Ovary (tissue), 9 donors: ENCODE results near the gene TOB1. TPM values are rescaled to one million over a fixed set of nuclear protein-coding genes. Genes with fewer than 3 reads are reported as not detected.

Experiments used
- DNase-seq, 5 donors: peaks; one replicate each; pipeline ENCODE4 v3.0.0-alpha.2; 2019 to 2020
- H3K27ac ChIP-seq, 2 donors: fragments of 200-600 bp; one replicate each; pipeline versions ENCODE4 v1.5.1 to v1.8.0; 2019 to 2022
- H3K27me3 ChIP-seq: fragments of 200-600 bp; one replicate; pipeline ENCODE4 v1.8.0; 2022
- H3K36me3 ChIP-seq: fragments of 200-600 bp; sonication (generic); one replicate; pipeline ENCODE4 v1.5.1; 2019
- H3K4me1 ChIP-seq: one replicate; pipeline ENCODE4 v1.8.1; 2013; ENCODE audit warnings: mild to moderate bottlenecking, moderate library complexity; ENCODE audit not compliant: insufficient read depth
- H3K4me3 ChIP-seq: fragments of 200-600 bp; sonication (generic); one replicate; pipeline ENCODE4 v1.5.1; 2017
- H3K9me3 ChIP-seq, 2 donors: fragments of 200-600 bp in 1 of 2; sonication (generic) in 1 of 2; one replicate each; pipeline versions ENCODE4 v1.5.1 to v1.8.1; 2013 to 2019; ENCODE audit warnings: mild to moderate bottlenecking in 1 of 2, moderate library complexity in 1 of 2
- EP300 ChIP-seq: sonication (generic); formaldehyde crosslinking; IDR thresholded peaks from one replicate; pipeline ENCODE4 v1.6.1; 2017; ENCODE audit warnings: antibody characterized with exemption
- POLR2A ChIP-seq: fragments of 450-650 bp; IDR thresholded peaks from one replicate; pipeline ENCODE4 v1.6.1; 2017; ENCODE audit warnings: antibody characterized with exemption, mild to moderate bottlenecking, moderate library complexity
- whole genome bisulfite sequencing, 3 donors: extraction: QIAGEN DNeasy Blood & Tissue Kit in 1 of 3; methylation state at CpG; one replicate each; pipeline versions ENCODE4 v1.1.5 to v1.1.7; 2013 to 2017; 5-methylcytosine and 5-hydroxymethylcytosine counted together
- intact Hi-C, 4 donors: fragments of 100-400 bp; cut with DNase I; formaldehyde crosslinking; loops; one replicate each; pipeline versions ENCODE4 v1.11.0 to v1.15.1; 2022 to 2023
- polyA plus RNA-seq, 2 donors: library from polyadenylated mRNA; stranded (reverse); fragments of 200-250 nt in 1 of 2; fragments of 350-450 nt in 1 of 2; fragmentation: Illumina TruSeq in 1 of 2; extraction: RNeasy Lipid Tissue Mini Kit (QIAGEN cat#74804) in 1 of 2; gene quantifications; one replicate each; pipeline ENCODE4 v1.2.3, GENCODE V29; 2013 to 2014
- total RNA-seq, 7 donors: library from RNA; depleted of rRNA in 2 of 7; stranded (reverse); fragments of >200 nt in 2 of 7; fragmentation: NEBNext Ultra II Directional in 3 of 7; extraction: Animal tissue kit (Norgen Biotek cat#: 25700) in 3 of 7; gene quantifications; one replicate each; pipeline versions ENCODE4 v1.1.0 to v1.2.4, GENCODE V29; 2016 to 2023
- TF ChIP-seq, protein P1 (sequence below), 3 donors: fragments of 450-650 bp in 2 of 3; fragments of 200-600 bp in 1 of 3; IDR thresholded peaks; one replicate each; pipeline versions ENCODE4 v1.5.1 to v1.8.0; 2016 to 2022; ENCODE audit warnings: antibody characterized with exemption in 3 of 3, mild to moderate bottlenecking in 1 of 3
- donor health status: DM: no; HTN: no; CAD: no; lungs with moderate emphysema.
- donor health status: DM: no; HTN: no; CAD: no.
- donor health status: Bipolar disorder and iron deficiency.
- donor health status: DM: yes; HTN: yes; CAD: no.
- donor health status: DM: no; HTN: no; CAD: no.
- donor health status: DM: yes; HTN: yes; CAD: no.

The TOB1 gene
- total and polyA plus RNA-seq, 9 donors = 19.6 to 150 (median 72.1) TPM

DNA sequence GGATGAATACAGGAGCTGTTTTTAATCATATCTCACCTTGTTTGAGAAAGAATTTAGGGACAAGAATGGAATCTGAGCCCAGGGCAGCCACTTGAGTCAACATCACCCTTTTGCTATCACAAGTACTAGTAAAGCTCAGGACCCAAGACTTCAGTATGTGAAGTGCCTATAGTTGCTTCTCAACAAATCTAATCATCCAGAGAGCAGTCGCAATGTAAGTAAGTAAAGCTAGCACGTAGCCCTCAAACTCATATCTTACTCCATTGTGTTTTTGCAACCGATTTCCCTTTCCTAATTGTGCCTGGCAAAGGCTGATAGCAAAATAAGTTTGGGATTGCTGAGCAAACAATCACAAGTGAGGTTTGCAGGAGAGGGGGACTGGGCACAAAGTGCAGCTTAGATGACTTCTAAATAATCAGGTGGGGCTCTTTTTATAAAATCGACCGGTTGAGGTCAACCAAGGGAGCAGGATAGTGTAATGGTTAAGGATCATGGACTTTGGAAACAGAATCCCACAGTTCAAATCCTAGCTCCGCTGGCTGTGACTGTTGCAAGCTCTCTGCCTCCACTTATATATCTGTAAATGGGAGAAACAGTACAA is 13.0 kb downstream of the TOB1 start:
- DNase-seq = no peak
- H3K36me3 ChIP-seq = no peaks in the 10 kb centered on the region
- TF ChIP-seq, protein P1, sequence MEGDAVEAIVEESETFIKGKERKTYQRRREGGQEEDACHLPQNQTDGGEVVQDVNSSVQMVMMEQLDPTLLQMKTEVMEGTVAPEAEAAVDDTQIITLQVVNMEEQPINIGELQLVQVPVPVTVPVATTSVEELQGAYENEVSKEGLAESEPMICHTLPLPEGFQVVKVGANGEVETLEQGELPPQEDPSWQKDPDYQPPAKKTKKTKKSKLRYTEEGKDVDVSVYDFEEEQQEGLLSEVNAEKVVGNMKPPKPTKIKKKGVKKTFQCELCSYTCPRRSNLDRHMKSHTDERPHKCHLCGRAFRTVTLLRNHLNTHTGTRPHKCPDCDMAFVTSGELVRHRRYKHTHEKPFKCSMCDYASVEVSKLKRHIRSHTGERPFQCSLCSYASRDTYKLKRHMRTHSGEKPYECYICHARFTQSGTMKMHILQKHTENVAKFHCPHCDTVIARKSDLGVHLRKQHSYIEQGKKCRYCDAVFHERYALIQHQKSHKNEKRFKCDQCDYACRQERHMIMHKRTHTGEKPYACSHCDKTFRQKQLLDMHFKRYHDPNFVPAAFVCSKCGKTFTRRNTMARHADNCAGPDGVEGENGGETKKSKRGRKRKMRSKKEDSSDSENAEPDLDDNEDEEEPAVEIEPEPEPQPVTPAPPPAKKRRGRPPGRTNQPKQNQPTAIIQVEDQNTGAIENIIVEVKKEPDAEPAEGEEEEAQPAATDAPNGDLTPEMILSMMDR (IDR thresholded peaks at IDR 0.05) = no peak
- TF ChIP-seq POLR2A (no peak), EP300 (no peak)
- no peaks in the 10 kb centered on the region for H3K9me3 ChIP-seq
- H3K4me1 ChIP-seq = no peaks in the 10 kb centered on the region
- intact Hi-C loops = loop anchor here in 3 of 4 donors (2.0 to 5.0 kb wide), 2 partner anchors 104 kb away; no protein-coding TSS in a partner anchor
- H3K27ac ChIP-seq = peak overlapping the region in 1 of 2 donors; percentile 75
- H3K4me3 ChIP-seq = no peak overlapping the region
- 86 to 89% (median 87%) methylated on average over 6 of the region's 6 CpGs for WGBS, 3 donors
- no peaks in the 10 kb centered on the region for H3K27me3 ChIP-seq

DNA sequence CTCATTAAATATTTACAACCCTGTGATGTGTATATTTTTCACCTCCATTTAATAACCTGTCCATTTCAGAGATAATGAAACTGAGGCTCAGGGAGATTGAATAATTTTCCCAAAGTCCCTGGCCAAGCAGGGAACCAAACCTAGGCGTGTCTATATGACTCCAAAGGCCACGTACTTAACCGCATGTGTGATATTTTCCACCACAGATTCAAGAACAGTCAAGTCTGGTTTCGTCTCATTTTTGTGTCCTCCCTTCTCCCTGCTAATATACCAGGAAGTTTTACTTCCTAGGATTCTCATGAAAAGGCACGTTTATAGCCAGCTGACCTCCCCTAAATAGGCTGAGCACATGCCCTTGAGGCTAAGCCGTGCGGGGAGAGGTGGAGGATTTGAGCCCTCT is 15.5 kb downstream of the TOB1 start:
- Histone ChIP-seq H3K27me3 (no peaks in the 10 kb centered on the region), H3K4me1 (no peaks in the 10 kb centered on the region), H3K9me3 (no peaks in the 10 kb centered on the region), H3K27ac (no peak overlapping the region), H3K4me3 (no peak overlapping the region), H3K36me3 (no peaks in the 10 kb centered on the region)
- WGBS, 3 donors = 82 to 90% (median 83%) methylated on average over 7 of the region's 7 CpGs
- no peak for DNase-seq
- TF ChIP-seq EP300 (no peak), POLR2A (no peak)
- TF ChIP-seq, protein P1 (IDR thresholded peaks at IDR 0.05) = no peak
- intact Hi-C loops = loop anchor here in 1 of 4 donors (5.0 kb wide), 1 partner anchor 107 kb away; no protein-coding TSS in a partner anchor

DNA sequence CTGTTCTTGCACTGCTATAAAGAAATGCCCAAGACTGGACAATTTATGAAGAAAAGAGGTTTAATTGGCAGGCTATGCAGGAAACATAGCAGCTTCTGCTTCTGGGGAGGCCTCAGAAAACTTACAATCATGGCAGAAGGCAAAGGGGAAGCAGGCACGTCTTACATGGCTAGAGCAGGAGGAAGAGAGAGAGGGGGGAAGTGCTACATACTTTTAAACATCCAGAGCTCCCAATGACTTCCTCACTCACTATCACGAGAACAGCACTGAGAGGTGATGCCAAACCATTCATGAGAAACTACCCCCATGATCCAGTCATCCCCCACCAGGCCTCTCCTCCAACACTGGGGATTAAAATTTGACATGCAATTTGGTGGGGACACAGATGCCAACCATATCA is 17.4 kb downstream of the TOB1 start:
- Histone ChIP-seq H3K36me3 (no peaks in the 10 kb centered on the region), H3K4me1 (no peaks in the 10 kb centered on the region), H3K27me3 (no peaks in the 10 kb centered on the region), H3K9me3 (no peaks in the 10 kb centered on the region), H3K4me3 (no peak overlapping the region), H3K27ac (no peak overlapping the region)
- no peak for DNase-seq
- TF ChIP-seq EP300 (no peak), POLR2A (no peak)
- TF ChIP-seq, protein P1 (IDR thresholded peaks at IDR 0.05) = no peak
- intact Hi-C loops = loop anchor here in 1 of 4 donors (10.0 kb wide), 2 partner anchors 276 to 364 kb away; partner anchors contain the start of gene SPAG9
- WGBS, 3 donors = 45 to 63% (median 51%) methylated on average over 2 of the region's 2 CpGs

DNA sequence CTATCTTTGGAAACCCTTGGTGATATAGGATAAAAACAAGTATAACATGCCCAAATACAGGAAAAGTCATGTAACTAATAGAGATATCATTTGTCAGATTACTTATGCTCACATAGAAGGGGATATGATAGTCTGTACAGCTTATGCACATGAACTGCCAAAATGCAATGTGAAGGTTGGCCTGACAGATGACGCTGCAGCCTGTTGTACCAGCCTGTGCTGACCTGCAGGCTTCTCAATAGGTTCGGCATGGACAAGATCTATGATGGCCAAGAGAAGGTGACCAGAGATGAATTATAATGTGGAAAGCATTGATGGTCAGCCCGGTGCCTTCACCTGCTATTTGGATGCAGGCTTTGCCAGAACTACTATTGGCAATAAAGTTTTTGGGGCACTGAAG is 18.1 kb downstream of the TOB1 start:
- H3K9me3 ChIP-seq = no peaks in the 10 kb centered on the region
- TF ChIP-seq, protein P1 (IDR thresholded peaks at IDR 0.05) = no peak
- TF ChIP-seq EP300 (no peak), POLR2A (no peak)
- no peaks in the 10 kb centered on the region for H3K36me3 ChIP-seq
- no peak for DNase-seq
- H3K27me3 ChIP-seq = no peaks in the 10 kb centered on the region
- 89 to 91% (median 91%) methylated on average over 3 of the region's 3 CpGs for WGBS, 3 donors
- H3K4me1 ChIP-seq = no peaks in the 10 kb centered on the region
- H3K4me3 ChIP-seq = no peak overlapping the region
- H3K27ac ChIP-seq = no peak overlapping the region
- intact Hi-C loops = loop anchor here in 1 of 4 donors (10.0 kb wide), 2 partner anchors 277 to 363 kb away; partner anchors contain the start of gene SPAG9
